NCI-H345 treated with DMSO at 0.1 percent for 48 hours (cell line): ENCODE data around the gene NDFIP1.

Experiments used
- DNase-seq: peaks from one replicate; lab custom pipeline; 2025; ENCODE audit not compliant: unreplicated experiment; lab: John Stamatoyannopoulos, UW

NDFIP1 gene

GRCh38 chr5:142117579-142118151 is 9.1 kb downstream of the NDFIP1 start:
- no peak for DNase-seq

- no peak for DNase-seq
Measured at GRCh38 chr5:142118155-142118686, 9.6 kb downstream of the NDFIP1 start.

GRCh38 chr5:142119051-142119625 is 10.6 kb downstream of the NDFIP1 start:
- DNase-seq: no peak

GRCh38 chr5:142120247-142120935 is 11.8 kb downstream of the NDFIP1 start:
- no peak for DNase-seq

- DNase-seq: no peak
Measured at GRCh38 chr5:142122121-142122520, 13.5 kb downstream of the NDFIP1 start.

- DNase-seq: no peak
Measured at GRCh38 chr5:142125378-142125777, 16.8 kb downstream of the NDFIP1 start.

GRCh38 chr5:142125963-142126362 is 17.4 kb downstream of the NDFIP1 start:
- DNase-seq: no peak

- no peak for DNase-seq
Measured at GRCh38 chr5:142128675-142129208, 20.2 kb downstream of the NDFIP1 start.

GRCh38 chr5:142129446-142130066 is 21.0 kb downstream of the NDFIP1 start:
- DNase-seq: no peak

- no peak for DNase-seq
Measured at GRCh38 chr5:142131394-142131793, 22.8 kb downstream of the NDFIP1 start.

GRCh38 chr5:142132916-142133315 is 24.3 kb downstream of the NDFIP1 start:
- DNase-seq: no peak

- no peak for DNase-seq
Measured at GRCh38 chr5:142133330-142134206, 25.0 kb downstream of the NDFIP1 start.

- no peak for DNase-seq
Measured at GRCh38 chr5:142134331-142135010, 25.9 kb downstream of the NDFIP1 start.

- no peak for DNase-seq
Measured at GRCh38 chr5:142141463-142141862, 32.9 kb downstream of the NDFIP1 start.

- no peak for DNase-seq
Measured at GRCh38 chr5:142143878-142144277, 35.3 kb downstream of the NDFIP1 start.

- DNase-seq: peak; percentile 12
Measured at GRCh38 chr5:142145106-142145900, 36.7 kb downstream of the NDFIP1 start.

- DNase-seq: no peak
Measured at GRCh38 chr5:142149363-142149762, 40.8 kb downstream of the NDFIP1 start.

- no peak for DNase-seq
Measured at GRCh38 chr5:142150431-142150830, 41.9 kb downstream of the NDFIP1 start.
